CD4-positive, alpha-beta T cell treated with Interleukin-15 for 1 hour (primary cell): ENCODE measurements around the gene IL9R.
"Not testable (repeated sequence)": the region's sequence is repeated elsewhere in the genome, so short reads cannot be mapped to it uniquely, and the experiment has no call there.

ENCODE experiments used
- DNase-seq: peaks from one replicate; pipeline ENCODE4 v3.0.0-alpha.2; 2020

The IL9R gene

GRCh38 chrX:155997436-155997835, at the start of gene IL9R:
Gene IL9R, plus strand, starts transcription at chrX:155997696. Its CDS starts 64 bp downstream, at chrX:155997760.
- DNase-seq, result no peak

DNA sequence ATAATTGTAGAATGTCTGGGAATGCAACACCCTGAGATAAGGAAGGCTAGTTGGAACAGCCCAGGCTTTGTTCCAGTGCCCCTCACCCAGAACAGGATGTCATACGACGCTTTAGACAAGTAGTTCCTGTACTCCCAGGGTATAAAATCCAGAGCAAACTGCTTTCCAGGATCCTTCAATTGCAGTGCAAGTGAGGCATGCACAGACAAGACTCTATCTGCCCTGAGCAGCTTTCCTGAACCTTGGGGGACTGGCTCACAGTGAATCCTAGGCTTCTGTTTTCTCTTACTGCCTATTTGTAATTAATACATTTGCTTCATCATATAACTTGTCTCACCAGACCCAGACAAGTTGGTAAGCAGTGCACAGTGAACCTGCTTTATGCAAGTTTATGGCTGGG, 48.4 kb upstream of the IL9R start:
- DNase-seq, result no peak

- DNase-seq, result no peak
Measured at GRCh38 chrX:155951237-155951789, 46.2 kb upstream of the IL9R start.

GRCh38 chrX:155953055-155953454, 44.4 kb upstream of the IL9R start:
- DNase-seq, result no peak

DNA sequence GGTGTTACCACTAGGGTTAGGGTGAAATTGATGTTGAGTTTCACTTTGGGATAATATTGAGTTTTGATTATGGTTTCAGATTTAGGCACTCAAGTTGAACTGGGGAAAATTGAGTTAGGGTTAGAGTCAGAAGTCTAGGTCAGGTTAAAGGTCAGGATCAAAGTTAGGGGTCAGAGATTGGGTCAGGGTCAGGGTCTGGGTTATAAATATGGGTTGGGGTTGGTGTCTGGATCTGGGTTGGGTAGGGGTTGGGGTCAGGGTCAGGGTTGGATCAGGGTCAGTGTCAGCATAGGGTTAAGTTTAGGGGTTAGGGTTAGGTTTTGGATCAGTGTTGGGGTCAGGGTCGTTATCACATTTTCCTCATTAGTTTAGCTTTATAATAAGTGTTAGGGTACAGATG, 42.7 kb upstream of the IL9R start:
- no peak for DNase-seq

GRCh38 chrX:155956099-155956498, 41.4 kb upstream of the IL9R start:
- no peak for DNase-seq

GRCh38 chrX:155956649-155957048, 40.8 kb upstream of the IL9R start:
- DNase-seq, result no peak

DNA sequence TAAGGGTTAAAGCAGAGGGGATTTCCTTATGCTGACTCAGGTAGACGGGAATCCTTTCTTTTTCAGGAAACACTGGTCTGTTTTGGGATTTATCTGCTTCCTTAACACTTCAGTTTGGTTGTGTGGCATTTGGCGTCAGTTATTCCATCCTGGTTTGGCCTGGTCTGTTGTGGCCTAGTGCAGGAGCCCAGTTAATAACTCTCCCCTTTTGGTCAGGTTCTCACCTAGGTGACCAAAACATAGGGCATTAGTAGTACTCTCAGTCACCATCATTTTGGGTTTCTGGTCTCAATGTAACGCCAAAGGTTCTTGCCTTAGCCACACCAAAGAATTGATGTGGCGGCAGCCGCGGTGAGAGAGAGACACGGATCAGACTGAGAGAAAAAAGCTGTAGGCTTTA, 39.7 kb upstream of the IL9R start:
- no peak for DNase-seq

- DNase-seq, result no peak
Measured at GRCh38 chrX:155959018-155959587, 38.4 kb upstream of the IL9R start.

DNA sequence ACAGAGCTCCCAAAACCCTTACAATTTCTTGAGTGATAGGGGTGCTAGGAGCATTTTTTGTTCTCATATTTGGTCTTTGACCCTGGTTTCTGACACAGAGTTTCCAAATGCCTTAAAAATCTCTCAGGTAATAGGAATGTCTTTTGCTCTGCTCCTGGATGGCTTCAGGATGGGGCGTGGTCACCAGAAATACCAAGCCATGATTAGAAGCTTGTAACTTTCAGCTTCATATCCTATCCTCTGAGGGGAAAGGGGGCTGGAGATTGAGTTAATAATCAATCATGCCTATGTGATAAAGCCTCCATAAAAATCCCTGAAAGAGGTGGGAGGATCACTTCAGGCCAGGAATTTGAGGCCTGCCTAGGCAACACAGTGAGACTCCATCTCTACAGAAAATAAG, 34.6 kb upstream of the IL9R start:
- no peak for DNase-seq

DNA sequence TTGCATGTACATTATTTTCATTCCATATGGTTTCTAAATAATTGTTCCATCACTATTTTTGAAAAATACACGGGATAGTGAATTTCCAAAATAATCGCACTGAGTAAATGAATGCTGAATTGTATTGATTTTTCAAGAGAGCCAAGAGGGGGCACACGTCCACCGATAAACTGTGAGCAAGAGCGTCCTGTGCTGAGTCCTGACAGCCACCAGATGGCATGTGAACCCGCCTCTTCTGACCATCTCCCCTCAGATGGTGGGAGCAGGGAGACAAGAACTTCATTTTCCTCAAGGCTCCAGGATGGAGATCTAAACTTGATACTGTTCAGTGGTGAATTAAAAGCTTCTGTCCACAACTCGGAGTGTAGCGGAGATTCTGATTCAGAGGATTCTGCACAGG, 30.6 kb upstream of the IL9R start:
- no peak for DNase-seq

GRCh38 chrX:155967653-155968325, 29.7 kb upstream of the IL9R start:
- DNase-seq, result no peak

DNA sequence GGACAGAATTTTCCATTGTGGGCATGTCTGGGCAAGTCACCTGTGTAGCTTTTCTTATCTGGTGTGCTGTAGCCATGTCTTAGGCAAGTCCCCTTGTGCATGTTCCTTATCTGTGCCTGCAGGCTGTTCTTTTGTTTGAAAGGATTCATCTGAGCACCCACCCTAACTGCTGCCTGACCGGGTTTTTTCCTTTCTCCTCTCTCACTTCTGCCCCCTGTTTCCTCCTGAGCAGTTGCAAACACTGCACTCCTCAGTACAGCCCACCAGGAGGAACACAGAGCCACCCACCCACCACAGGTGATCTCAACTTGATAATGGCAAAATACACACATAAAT, 29.2 kb upstream of the IL9R start:
- no peak for DNase-seq

DNA sequence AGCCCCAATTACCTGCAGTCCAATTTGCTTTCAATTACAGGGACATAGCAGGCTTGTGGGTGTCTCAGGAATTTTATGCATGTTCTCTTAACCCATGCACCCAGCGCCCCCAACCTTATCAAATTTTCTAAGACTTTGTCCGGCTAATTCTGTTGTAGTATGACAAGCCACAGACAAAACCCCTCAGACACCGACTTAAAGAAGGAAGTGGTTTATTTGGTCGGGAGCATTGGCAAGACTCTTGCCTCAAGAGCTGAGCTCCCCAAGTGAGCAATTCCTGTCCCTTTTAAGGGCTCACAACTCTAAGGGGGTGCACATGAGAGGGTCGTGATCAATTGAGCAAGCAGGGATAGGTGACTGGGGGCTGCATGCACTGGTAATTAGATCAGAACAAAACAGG, 28.7 kb upstream of the IL9R start:
- DNase-seq, result no peak

GRCh38 chrX:155971658-155972057, 25.8 kb upstream of the IL9R start:
- DNase-seq, result not testable (repeated sequence)

GRCh38 chrX:155972241-155972640, 25.3 kb upstream of the IL9R start:
- DNase-seq, result not testable (repeated sequence)

DNA sequence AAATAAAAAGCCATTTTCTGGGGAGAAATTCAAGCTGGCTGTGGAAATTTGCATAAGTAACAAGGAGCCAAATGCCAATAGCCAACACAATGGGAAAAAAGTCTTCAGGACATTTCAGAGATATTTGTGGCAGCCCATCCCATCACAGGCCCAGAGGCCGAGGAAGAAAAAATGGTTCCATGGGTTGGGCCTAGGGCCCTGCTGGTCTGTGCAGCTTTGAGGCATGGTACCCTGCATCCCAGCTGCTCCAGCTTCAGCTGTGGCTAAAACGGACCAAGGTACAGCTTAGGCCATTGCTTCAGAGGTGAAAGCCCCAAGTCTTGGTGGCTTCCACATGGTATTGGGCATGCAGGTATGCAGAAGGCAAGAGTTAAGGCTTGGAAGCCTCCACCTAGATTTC, 14.2 kb upstream of the IL9R start:
- DNase-seq, result no peak

- no peak for DNase-seq
Measured at GRCh38 chrX:155985208-155985607, 12.3 kb upstream of the IL9R start.

DNA sequence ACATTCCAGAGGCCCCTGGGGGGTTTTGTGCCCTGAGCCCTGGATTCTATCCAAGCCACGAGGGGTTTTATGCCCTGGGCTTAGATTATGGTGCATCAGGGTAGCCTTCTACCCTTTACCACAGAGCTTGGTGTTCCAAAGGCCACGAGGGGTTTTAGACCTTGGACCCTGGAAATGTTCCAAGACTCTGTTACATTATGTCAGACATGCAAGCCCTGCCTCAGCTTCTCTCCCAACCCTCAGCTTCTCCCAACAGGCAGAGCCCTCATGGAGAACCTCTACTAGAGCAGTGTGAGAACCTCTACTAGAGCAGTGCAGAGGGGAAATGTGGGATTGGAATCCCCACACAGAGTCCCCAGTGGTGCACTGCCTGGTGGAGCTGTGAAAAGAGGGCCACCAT, 10.5 kb upstream of the IL9R start:
- not testable (repeated sequence) for DNase-seq

- DNase-seq, result no peak
Measured at GRCh38 chrX:155988859-155989258, 8.6 kb upstream of the IL9R start.

DNA sequence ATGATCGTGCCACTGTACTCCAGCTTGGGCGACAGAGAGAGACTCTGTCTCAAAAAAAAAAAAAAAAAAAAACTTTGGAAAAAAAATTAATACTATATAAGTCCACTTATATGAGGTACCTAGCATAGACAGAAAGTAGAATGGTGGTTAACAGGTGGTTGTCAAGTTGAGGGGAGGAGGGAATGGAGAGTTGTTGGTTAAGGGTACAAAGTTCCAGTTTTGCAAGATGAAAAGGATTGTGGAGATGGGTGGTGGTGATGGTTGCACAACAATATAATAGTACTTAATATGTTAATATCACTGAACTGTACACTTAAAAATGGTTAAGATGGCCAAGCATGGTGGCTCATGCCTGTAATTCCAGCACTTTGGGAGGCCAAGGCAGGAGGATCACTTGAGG, 4.1 kb upstream of the IL9R start:
- no peak for DNase-seq

DNA sequence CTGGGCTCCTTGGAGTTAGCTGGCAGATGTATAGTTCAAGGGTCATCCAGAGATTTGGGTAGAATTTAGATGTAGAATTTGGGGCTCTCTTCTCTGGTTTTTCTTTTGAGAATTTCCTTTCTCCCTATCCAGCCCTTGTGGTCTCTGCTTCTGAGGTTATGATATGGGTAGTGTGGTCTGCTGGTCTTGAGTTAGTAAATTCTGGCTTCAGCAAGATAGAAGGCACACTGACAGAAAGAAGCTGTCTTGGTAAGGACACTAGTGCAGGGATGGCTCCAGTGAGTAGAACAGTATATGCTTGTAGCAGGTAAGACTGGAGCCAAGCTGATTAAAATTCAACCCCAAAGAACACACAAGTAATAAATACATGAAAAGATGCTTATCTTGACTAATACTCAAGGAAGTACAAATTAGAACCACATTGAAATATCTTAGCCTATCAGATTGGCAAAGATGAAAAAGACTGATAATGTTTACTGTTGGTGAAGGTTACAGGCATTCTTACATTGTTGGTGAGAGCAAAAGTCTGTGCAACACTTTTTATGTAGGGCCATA, 2.1 kb upstream of the IL9R start:
- DNase-seq, result no peak

DNA sequence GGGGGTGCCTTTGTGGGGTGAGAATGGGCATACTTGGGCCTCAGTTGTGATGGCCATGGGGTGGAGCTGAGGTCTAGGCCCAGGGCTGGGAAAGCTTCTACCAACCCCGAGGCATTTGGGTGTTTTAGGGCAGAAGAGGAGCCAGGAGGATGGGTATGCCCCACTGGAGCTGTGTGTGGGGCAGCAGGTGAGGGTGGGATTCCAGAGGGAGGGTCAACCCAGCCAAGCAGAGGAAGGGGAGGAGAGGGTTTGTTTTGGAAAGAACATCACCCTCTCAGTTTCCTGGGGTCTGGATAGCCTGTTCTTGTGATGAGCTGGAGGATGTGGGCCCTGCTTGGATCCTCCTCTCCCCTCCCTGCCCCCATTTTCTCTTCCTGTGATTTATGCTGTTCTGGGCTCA, 620 bp downstream of the IL9R start:
- DNase-seq, result no peak

- no peak for DNase-seq
Measured at GRCh38 chrX:155998761-155999510, 1.4 kb downstream of the IL9R start.
